ENCODE data around the gene TAAR1.
A peak's percentile ranks its signal among the peaks of the same experiment; 100 is the strongest.
"Not testable (repeated sequence)": the region's sequence is repeated elsewhere in the genome, so short reads cannot be mapped to it uniquely, and the experiment has no call there.

The TAAR1 gene

DNA sequence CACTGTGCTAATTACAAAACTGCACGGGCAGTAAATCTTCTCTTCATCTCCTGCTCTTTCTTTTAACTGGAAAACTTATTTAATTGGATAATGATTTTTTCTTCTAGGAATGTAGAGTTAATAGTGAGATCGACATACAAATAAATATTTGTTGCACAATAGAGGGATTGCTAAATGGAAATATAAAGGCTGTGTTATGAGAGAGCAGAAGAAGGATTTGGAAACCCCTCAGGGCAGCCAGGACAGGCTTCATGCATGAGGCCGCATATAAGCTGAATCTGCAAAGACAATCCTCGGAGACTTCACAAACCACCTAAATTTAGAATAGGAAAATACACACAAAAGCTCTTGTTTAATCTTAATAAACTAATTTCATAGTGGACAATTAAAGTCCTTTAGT, 2.9 kb upstream of the TAAR1 start:
- DNase-seq (ENCODE audit: low spot score) = no peak

DNA sequence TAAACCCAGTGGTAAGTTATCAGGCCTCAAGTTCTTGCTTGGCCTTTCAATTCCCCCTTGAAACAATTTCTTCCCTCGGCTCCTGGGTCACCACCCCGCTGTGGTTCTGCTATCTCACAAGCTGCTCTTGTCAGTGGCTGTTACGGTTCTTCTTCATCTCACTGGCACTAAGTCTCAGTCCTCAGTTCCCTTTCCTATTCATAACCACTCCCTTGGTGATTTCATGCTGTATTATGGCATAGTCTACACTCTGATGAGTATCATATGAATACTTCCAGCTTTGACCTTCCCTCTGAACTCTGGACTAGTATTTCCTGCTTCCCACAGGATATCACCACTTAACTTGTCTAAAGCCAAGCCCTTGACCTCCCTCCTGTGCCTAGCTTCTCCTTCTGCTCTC, 7.9 kb downstream of the TAAR1 start:
- DNase-seq (ENCODE audit: low spot score) = no peak

DNA sequence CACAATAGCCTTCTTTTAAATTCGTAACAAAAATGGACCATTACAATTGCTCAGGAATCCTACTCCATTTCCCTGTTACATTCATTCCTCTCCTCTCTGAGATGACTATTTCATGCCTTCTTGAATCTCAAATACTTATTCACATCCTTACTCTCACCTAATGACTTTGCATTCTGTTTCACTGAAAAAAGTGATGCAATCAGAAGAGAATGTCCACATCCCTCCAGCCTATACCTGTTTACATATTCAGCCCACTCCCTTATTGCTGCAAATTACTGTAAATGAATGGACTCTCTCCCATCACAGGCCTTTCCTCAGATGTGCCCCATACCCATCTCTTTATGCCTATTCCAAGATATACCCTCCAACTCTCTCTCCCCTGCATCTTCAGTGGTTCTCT, 8.6 kb downstream of the TAAR1 start:
- no peak for DNase-seq (ENCODE audit: low spot score)

DNA sequence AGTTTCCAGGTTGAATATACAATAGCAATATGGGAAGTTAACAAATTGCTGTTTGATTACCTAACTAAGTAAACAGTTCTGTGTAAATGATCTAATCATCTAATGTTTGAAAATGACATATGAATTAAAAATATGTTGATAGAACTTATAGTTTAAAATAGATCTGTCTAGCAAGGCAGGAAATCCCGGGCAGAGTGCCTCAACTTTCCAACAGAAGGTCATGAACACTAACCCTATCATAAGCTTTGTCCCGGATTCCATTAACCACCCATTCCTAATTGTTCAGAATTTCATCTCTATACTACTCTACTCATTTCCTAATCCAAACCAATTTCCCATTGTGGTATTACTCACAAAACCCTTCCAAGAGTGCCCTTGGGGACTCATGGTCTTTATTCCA, 10.2 kb downstream of the TAAR1 start:
- DNase-seq (ENCODE audit: low spot score) = no peak

DNA sequence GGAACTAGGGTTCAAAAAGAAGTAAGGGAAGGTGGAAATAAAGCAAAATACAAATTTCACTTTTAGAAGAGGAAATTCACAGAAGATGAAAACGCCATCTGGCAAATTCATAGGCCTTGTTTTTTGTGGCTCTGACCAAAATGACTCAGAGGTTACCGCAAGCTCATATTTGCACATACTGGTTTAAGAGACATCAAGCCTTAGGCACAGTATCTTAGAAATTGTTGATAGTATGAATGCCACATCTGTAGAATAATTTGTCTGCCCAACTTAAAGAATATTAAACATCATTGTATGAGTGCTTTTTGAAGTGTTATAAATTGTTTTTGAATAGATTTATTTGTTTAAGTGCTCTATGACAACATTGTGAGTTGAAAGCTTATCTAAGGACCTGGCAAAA, 10.6 kb downstream of the TAAR1 start:
- DNase-seq (ENCODE audit: low spot score) = peak; percentile 4

DNA sequence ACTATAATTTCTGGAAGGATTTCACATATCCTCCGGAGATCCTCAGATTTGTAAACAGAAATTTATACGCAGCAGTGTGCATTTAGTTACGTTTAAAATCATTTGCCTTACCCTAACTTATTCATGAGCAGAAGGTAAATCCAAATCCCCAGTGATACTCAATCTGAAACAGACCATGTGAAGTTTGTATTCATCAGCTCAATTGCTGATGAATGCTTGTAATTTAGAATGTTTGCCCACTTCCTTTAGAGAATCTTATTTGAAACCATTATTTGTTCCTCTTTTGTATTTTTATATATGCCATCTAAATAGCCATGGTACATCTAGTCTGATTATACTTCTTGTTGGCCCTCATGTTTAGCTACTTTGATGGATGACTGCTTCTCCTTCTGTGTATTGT, 15.4 kb downstream of the TAAR1 start:
- DNase-seq (ENCODE audit: low spot score) = no peak

DNA sequence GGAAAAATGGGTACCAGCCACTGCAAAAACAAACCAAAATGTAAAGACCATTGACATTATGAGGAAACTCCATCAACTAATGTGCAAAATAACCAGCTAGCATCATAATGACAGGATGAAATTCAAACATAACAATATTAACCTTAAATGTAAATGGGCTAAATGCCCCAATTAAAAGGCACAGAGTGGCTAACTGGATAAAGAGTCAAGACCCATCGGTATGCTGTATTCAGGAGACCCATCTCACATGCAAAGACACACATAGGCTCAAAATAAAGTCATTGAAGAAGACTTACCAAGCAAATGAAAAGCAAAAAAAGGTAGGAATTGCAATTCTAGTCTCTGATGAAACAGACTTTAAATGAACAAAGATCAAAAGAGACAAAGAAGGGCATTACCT, 21.8 kb downstream of the TAAR1 start:
- DNase-seq (ENCODE audit: low spot score) = not testable (repeated sequence)

DNA sequence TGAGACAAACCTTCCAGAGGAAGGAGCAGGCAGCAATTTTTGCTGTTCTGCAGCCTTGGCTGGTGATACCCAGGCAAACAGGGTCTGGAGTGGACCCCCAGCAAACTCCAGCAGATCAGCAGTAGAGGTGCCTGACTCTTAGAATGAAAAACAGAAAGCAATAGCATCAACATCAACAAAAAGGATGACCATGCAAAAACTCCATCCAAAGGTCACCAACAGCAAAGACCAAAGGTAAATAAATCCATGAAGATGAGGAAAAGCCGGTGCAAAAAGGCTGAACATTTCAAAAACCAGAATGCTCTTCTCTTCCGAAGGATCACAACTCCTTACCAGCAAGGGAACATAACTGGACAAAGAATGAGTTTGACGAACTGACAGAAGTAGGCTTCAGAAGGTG, 23.1 kb downstream of the TAAR1 start:
- DNase-seq (ENCODE audit: low spot score) = not testable (repeated sequence)

DNA sequence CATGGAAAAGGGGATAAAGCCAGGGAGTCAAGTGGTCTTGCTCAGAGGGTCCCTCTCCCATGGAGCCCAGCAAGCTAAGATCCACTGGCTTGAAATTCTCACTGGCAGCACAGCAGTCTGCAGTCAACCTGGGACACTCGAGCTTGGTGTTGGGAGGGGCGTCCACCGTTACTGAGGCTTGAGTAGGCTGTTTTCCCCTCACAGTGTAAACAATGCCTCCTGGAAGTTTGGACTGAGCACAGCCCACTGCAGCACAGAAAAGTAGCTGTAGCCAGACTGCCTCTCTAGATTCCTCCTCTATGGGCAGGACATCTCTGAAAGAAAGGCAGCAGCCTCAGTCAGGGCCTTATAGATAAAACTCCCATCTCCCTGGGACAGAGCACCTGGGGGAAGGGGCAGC, 23.7 kb downstream of the TAAR1 start:
- not testable (repeated sequence) for DNase-seq (ENCODE audit: low spot score)

DNA sequence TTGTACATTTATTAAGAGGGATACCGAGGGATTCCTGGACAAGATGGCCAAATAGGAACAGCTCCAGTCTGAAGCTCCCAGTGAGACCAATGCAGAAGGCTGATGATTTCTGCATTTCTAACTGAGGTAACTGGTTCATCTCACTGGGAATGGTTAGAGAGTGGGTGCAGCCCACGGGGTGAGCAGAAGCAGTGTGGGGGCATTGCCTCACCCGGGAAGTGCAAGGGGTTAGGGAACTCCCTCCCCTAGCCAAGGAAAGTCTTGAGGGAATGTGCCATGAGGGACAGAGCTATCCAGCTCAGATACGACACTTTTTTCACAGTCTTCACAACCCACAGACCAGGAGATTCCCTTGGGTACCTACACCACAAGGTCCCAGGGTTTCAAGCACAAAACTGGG, 24.2 kb downstream of the TAAR1 start:
- no peak for DNase-seq (ENCODE audit: low spot score)

DNA sequence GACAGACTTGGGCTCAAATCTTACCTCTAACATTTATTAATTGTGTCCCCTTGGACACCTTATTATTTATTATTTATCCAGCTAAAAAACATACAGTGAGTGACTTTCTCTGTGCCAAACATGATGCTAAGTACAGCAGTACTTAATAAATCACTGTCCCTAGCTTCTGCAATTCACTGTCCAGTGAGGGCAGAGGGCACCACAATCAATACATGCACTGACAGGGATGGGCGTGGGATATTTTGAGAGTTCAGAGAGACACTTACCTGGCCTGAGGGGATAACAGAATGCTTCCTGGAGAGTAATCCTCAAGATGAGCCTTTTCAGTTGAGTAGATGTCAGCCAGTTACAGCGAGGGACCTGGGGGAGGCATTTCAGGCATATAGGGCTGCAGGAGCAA, 25.6 kb downstream of the TAAR1 start:
- DNase-seq (ENCODE audit: low spot score) = no peak

DNA sequence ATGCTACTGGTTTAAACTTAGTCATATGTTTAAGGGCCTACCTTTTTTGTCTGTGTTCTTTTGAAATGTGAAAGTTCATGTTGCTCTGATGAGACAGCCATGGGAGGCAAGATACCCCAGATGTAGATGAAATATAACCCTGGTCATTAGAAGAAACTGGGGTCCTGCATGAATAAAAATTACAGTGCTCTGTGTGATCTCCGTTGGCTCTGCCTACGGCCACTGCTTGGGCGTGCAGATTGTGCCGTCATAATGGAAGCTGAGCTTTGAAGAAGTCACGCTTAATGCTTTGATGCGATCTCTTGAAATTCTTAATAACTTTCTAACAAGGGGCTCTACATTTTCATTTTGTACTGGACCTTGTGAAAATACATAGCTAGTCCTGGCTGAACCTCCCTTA, 34.8 kb downstream of the TAAR1 start, which contains the start of gene TAAR2:
TSS of gene TAAR2 (minus strand) at position 101 of the 400 bp plus-strand sequence. CDS start at position 101, 0 bp downstream.
- DNase-seq (ENCODE audit: low spot score) = no peak

DNA sequence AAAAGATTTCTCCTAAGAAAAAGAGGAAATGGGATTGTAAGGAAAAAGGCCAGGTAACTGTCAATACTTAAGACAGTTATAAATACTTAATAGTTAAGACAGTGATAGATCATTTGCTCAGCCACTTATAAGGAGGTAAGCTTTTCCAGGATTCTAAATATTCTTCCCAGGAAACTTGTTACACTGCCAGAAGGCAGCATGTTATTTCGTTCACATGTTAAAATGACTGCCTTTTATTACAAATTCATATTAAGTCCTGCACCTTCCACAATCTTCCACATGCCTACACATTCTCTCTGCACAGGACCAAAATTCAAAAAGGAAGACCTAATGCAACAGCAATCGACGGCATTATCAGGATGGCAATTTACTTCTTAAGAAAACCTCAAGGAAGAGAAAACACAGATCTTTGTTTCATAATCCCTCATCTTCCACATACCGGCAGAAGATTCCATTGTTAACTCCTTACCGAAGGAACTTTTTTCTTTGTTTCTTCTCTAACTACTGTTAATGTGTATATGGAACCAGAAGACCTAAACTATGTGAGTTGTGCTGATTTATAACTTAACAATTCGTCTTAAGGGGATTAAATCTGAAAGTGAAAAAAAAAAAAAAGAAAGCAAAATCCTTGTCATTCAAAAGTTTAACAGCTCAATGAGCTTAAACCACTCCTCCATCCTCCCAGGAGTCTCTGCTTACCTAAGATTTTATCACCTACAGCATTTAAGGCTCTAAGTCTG, 35.7 kb downstream of the TAAR1 start:
- DNase-seq (ENCODE audit: low spot score) = no peak

DNA sequence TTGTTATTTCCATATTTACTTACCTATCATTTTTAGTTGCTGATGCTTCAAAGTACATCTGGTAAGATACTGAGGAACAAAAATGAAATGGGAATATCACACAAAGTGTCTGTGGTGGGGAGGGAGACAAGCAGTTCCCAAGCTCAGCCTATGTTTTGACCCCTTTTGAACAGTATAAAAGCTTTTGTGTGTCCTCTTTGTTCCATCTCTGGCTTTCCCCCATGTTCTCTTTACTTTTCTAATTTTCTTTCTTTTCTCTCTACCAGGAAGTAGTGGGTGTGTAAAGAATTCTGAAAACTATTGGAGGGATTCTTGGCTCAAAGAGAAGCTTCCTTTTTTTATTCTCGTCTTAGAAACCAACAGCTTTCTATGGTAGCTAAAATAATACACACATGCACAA, 42.3 kb downstream of the TAAR1 start:
- DNase-seq (ENCODE audit: low spot score) = no peak

DNA sequence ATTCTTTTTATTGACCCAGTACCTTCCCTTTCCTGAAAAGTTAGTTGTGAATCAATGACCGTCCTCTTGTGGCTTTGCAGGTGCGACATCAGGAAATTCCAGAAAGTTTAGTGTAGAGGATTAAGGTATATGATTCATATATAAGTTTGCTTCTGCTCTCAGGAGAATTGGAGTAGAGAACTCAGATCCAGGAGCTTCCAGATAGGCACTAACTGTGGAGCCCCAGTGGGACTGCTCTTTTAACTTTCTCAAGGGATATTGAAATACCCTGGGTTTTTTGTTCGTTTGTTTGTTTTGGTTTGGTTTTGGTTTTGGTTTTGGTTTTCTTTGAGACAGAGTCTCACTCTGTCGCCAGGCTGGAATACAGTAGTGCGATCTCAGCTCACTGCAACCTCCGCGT, 44.4 kb downstream of the TAAR1 start:
- no peak for DNase-seq (ENCODE audit: low spot score)

DNA sequence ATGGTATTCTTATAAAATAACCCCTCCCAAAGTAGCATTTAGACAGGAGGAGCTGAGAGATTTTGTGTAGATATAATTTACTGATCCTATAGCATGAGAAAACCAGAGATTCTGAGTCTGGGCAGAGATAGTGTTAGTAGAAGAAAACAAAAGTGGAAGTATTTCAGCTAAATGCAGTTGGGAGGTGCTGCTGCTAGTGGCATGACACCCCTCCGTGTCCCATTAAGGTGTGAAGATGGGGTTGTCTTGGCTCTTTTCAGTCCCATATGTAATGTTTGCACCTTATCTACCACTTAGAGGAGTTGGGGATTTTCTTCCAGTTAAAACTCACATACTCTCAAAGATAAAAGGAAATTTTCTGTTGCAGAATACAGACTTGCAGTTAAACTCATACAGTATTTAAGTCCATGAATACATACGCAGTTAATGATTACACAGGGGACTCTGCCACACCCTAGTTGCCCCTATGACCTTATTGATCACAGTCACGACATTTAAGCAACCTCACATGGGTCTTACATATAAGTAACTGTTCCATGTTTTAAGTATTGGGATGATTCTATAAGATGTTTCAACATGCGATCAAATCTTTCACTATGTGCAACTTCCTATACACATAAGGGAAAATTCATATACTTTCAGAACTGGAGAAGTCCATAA, 46.4 kb downstream of the TAAR1 start:
- DNase-seq (ENCODE audit: low spot score) = no peak

DNA sequence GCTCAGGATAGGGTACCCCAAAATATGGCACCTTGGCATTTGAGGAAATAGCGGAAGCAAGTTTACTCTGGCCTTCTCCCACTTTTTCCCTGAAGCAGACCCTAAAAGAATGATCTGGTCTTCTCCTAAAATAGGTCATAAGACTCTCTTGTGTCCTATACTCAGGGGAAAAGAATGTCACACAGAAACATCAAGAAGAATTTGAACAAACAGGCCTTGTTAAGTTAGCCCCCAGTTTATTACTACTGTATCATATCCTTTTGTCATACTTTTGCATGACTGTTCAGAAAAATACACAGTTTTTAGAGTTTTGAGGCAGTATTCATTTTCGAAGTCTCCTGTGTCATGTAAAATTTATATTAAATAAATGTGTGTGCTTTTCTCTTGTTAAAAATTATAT, 47.4 kb downstream of the TAAR1 start:
- no peak for DNase-seq (ENCODE audit: low spot score)

DNA sequence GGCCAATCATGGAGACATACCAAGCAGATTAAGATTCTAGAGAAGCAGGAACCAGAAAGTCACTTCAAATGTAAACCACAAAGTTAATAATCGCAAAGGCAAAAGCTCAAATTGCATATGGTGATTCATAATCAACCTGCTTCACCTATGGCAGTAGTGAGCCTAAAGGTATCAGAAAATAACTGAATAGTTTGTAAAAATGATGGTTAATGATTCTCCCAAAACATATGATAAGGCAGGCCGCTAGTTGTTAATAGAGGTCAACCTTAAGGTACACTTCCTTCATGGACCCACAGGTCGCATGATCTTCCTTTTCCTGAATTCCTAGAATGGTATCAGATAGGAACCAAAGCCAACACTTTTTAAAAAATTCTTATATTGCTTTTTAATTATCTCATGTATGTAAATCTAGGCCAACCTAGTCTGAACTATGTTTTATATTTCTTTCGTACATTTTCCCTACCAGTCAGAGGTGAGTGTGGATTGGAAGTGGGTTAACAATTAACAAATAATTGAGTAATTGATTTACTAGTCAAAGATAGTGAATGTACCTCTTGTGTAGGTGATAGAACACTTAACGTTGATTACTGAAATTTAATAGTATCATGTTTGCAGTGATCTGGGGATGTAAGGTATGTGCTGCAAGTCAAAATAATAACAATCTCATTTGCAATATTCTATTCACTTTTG, 51.3 kb downstream of the TAAR1 start:
- DNase-seq (ENCODE audit: low spot score) = no peak

DNA sequence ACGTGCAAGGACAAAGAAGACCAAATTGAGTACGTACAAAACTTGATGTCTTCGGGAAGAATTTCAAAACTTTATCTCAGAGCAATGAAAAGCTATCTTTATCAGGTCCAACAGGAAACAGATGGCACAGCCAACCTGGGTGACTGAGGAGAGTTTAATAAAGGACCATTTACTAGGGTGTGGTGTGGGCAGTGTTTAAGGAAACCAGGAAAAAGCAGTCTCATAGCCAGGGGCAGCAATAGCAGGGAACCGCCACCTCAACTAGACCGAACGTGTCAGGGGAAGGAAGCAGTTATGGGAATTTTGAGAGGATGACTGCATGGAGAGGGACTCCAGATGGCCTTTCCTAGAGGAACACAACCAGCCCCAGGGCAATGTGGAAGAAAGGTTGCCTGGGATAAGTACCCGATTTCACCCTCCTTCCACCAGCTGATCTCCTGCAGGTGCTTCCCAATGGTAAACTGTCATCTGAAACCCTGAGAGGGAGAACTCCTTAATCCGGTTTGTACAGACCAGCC, 54.3 kb downstream of the TAAR1 start:
- no peak for DNase-seq (ENCODE audit: low spot score)

DNA sequence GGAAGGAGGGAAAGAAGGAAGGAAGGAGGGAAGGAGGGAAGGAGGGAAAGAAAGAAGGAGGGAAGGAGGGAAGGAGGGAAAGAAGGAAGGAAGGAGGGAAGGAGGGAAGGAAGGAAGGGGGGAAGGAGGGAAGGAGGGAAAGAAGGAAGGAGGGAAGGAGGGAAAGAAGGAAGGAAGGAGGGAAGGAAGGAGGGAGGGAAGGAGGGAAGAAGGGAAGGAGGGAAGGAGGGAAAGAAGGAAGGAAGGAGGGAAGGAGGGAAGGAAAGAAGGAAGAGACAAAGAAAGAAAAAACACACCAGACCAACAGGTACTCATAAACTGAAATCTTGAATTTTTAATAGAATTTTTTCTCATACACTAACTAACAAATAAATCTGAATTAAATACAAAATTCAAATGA, 58.1 kb downstream of the TAAR1 start:
- DNase-seq (ENCODE audit: low spot score) = not testable (repeated sequence)

DNA sequence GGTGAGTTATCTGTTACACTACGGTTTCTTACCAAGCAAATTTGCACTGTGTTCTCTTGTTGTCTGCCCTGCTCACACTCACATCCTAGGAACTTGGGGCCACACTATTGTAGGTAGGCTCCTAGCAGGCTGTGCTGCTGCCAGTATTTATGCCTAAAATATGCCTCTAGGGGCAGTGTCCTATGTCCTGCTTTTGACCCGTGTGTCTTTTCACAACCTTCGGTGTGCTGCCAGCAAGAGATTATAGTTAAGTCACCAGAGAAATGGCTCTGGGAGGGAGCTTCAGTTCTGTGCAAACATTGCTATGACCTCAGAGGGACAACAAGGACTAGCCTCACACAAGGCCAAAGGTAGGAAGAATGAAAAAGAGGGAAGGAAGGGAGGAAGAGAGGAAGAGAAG, 60.5 kb downstream of the TAAR1 start:
- DNase-seq (ENCODE audit: low spot score) = peak; percentile 63

DNA sequence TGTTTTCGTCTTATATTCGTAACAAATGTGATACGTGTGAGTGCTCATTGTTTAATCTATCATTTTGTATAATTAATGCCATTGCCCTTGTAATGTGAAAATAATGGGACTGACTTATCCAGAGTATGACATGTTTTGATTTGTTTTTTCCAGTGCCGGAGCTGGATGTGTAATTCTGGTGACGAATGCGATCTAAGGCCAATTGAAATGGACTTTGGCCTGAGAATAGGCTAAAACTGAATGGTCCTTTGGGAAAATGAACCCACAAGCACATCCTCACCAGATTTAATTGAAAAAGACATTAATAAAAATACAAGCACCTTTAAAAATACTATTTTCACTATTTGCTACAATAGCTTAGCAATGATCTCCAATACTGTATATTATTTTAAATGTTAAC, 62.8 kb downstream of the TAAR1 start:
- no peak for DNase-seq (ENCODE audit: low spot score)
